PC-3 (cell line): ENCODE data around the gene PCMT1. TPM values are rescaled to one million over a fixed set of nuclear protein-coding genes. Genes with fewer than 3 reads are reported as not detected.

Experiments used
- ATAC-seq: fragments of 200-7000 bp; cut with Tn5 transposase; 2 replicates; pipeline ENCODE4 v1.9.1; 2020; ENCODE audit warnings: mild to moderate bottlenecking, moderate library complexity
- BruUV-seq: library from RNA; stranded (reverse); fragments of 400-500 nt; replicated peaks from 2 replicates; lab custom pipeline; 2021; lab: Mats Ljungman, UMichigan
- CTCF ChIA-PET: fragments of 300-600 bp; sonication (Branson Sonifier 250); formaldehyde crosslinking; loops from one replicate; lab custom pipeline; 2022; ENCODE audit warnings: antibody characterized with exemption; lab: Charles Lee
- POLR2A ChIA-PET: fragments of 300-600 bp; sonication (Branson Sonifier 250); formaldehyde crosslinking; loops from one replicate; lab custom pipeline; 2022; ENCODE audit warnings: antibody characterized with exemption; ENCODE audit not compliant: unreplicated experiment; lab: Charles Lee
- DNase-seq: peaks from one replicate; pipeline ENCODE4 v3.0.0-alpha.2; 2015
- H2AFZ ChIP-seq: fragments of 300-600 bp; sonication (generic); 2 replicates; pipeline ENCODE4 v1.6.0; 2016; ENCODE audit warnings: antibody characterized with exemption, low read length
- H3F3A ChIP-seq: fragments of 300-600 bp; sonication (generic); one replicate; pipeline ENCODE4 v1.6.0; 2017; ENCODE audit warnings: antibody characterized with exemption, low read length, control low read depth, mild to moderate bottlenecking; ENCODE audit not compliant: unreplicated experiment
- H3K27ac ChIP-seq: fragments of 300-600 bp; sonication (generic); 2 replicates; pipeline ENCODE4 v1.5.1; 2016; ENCODE audit warnings: mild to moderate bottlenecking, low read length
- H3K27me3 ChIP-seq: fragments of 300-600 bp; sonication (generic); 2 replicates; pipeline ENCODE4 v1.6.1; 2016; ENCODE audit warnings: low read length, mixed read lengths
- H3K36me3 ChIP-seq: fragments of 300-600 bp; sonication (generic); 2 replicates; pipeline ENCODE4 v1.6.1; 2016; ENCODE audit warnings: low read depth, mixed run types, low read length, mixed read lengths
- H3K4me1 ChIP-seq: fragments of 300-600 bp; sonication (generic); 2 replicates; pipeline ENCODE4 v1.5.1; 2016; ENCODE audit warnings: low read length; ENCODE audit not compliant: insufficient read depth
- H3K4me2 ChIP-seq: fragments of 300-600 bp; sonication (generic); 2 replicates; pipeline ENCODE4 v1.6.0; 2016; ENCODE audit warnings: low read length
- H3K4me3 ChIP-seq: fragments of 300-600 bp; sonication (generic); 2 replicates; pipeline ENCODE4 v1.5.1; 2016; ENCODE audit warnings: mild to moderate bottlenecking, low read length, mixed read lengths
- H3K79me2 ChIP-seq: fragments of 300-600 bp; sonication (generic); 2 replicates; pipeline ENCODE4 v1.6.1; 2017; ENCODE audit warnings: low read length, mixed read lengths
- H3K9ac ChIP-seq: fragments of 300-600 bp; sonication (generic); 2 replicates; pipeline ENCODE4 v1.6.0; 2016; ENCODE audit warnings: mild to moderate bottlenecking, low read length
- H3K9me2 ChIP-seq: fragments of 300-600 bp; sonication (generic); replicated peaks from 2 replicates; pipeline ENCODE4 v1.6.1; 2016; ENCODE audit warnings: mixed run types, low read length, mixed read lengths
- H3K9me3 ChIP-seq: fragments of 300-600 bp; sonication (generic); 2 replicates; pipeline ENCODE4 v1.6.1; 2016; ENCODE audit warnings: low read length, mixed read lengths
- H4K20me1 ChIP-seq: fragments of 300-600 bp; sonication (generic); 2 replicates; pipeline ENCODE4 v1.6.1; 2016; ENCODE audit warnings: low read length, mixed read lengths
- CTCF ChIP-seq: fragments of 300-600 bp; sonication (generic); conservative IDR thresholded peaks from 2 replicates; pipeline ENCODE4 v1.5.1; 2017; ENCODE audit warnings: antibody characterized with exemption, low read depth, mild to moderate bottlenecking, low read length
- EZH2 ChIP-seq: fragments of 300-600 bp; sonication (generic); IDR thresholded peaks from one replicate; pipeline ENCODE4 v1.6.1; 2017; ENCODE audit warnings: antibody characterized with exemption, mild to moderate bottlenecking, low read length; ENCODE audit not compliant: unreplicated experiment
- EZH2phosphoT487 ChIP-seq: fragments of 300-600 bp; sonication (generic); IDR thresholded peaks from 2 replicates; pipeline ENCODE4 v1.6.1; 2018; ENCODE audit warnings: mild to moderate bottlenecking, antibody characterized with exemption, low read length, borderline replicate concordance
- intact Hi-C: fragments of 100-400 bp; cut with micrococcal nuclease; formaldehyde crosslinking; loops from 2 replicates; pipeline ENCODE4 v1.9.0; 2023
- total RNA-seq: library from RNA; depleted of rRNA; stranded (reverse); fragments of >200 nt; gene quantifications from 2 replicates; pipeline ENCODE4 v1.2.3, GENCODE V29; 2014; rRNA removed

PCMT1 gene
- total RNA-seq, 1 experiment from 2014 or later = 122 TPM

- peaks cover 44% of the 10 kb centered on the region for H3K4me1 ChIP-seq
- ChIA-PET CTCF (no interaction called here), POLR2A (no interaction called here)
- BruUV-seq = no TSS peak
- no peaks in the 10 kb centered on the region for H3K9me2 ChIP-seq
- H3F3A ChIP-seq = peaks cover 11% of the 10 kb centered on the region
- intact Hi-C loops = no loop called here
- no peak overlapping the region for H2AFZ ChIP-seq
- no peaks in the 10 kb centered on the region for H3K36me3 ChIP-seq
- H4K20me1 ChIP-seq = no peaks in the 10 kb centered on the region
- no peak overlapping the region for H3K27ac ChIP-seq
- peaks cover 71% of the 10 kb centered on the region for H3K79me2 ChIP-seq
- no peak overlapping the region for H3K9ac ChIP-seq
- ATAC-seq = no peak
- no peaks in the 10 kb centered on the region for H3K27me3 ChIP-seq
- TF ChIP-seq EZH2 (no peak), CTCF (no peak), EZH2phosphoT487 (no peak)
- H3K4me3 ChIP-seq = no peak overlapping the region
- no peaks in the 10 kb centered on the region for H3K9me3 ChIP-seq
- H3K4me2 ChIP-seq = no peak overlapping the region
- DNase-seq = no peak
Measured at GRCh38 chr6:149859938-149860337, 110.4 kb downstream of the PCMT1 start.

GRCh38 chr6:149860513-149860833, 110.9 kb downstream of the PCMT1 start:
- Histone ChIP-seq H3F3A (peaks cover 10% of the 10 kb centered on the region), H3K9ac (no peak overlapping the region), H4K20me1 (no peaks in the 10 kb centered on the region), H3K36me3 (no peaks in the 10 kb centered on the region), H3K27me3 (no peaks in the 10 kb centered on the region), H3K4me2 (peak overlapping the region; percentile 86; the same call in 1 of the 2 replicates), H3K79me2 (peaks cover 71% of the 10 kb centered on the region), H3K27ac (no peak overlapping the region), H3K4me3 (no peak overlapping the region), H3K9me2 (no peaks in the 10 kb centered on the region), H3K9me3 (no peaks in the 10 kb centered on the region), H2AFZ (no peak overlapping the region), H3K4me1 (peaks cover 43% of the 10 kb centered on the region)
- DNase-seq = no peak
- POLR2A ChIA-PET = no interaction called here
- TF ChIP-seq CTCF (no peak), EZH2 (no peak)
- intact Hi-C loops = no loop called here
- no TSS peak for BruUV-seq
- CTCF ChIA-PET = no interaction called here
- ATAC-seq = no peak

Other genes with a start within 250 kb of the PCMT1 start
- gene PPIL4, start 203.7 kb upstream of the PCMT1 start, total RNA-seq = 11.1 and 12.8 TPM in 2 replicates
- gene GINM1, start 183.4 kb upstream of the PCMT1 start, total RNA-seq = 15.0 and 19.2 TPM in 2 replicates
- gene KATNA1, start 101.0 kb upstream of the PCMT1 start, total RNA-seq = 11.4 and 18.1 TPM in 2 replicates
- gene LATS1, start 31.6 kb upstream of the PCMT1 start, total RNA-seq = 9.2 and 9.7 TPM in 2 replicates
- 19.2 and 25.5 TPM in 2 replicates for gene NUP43, start 3.2 kb upstream of the PCMT1 start, total RNA-seq
- 32.0 and 39.9 TPM in 2 replicates for gene LRP11, start 114.6 kb downstream of the PCMT1 start, total RNA-seq
- 0.40 and 1.7 TPM in 2 replicates for gene RAET1E, start 148.4 kb downstream of the PCMT1 start, total RNA-seq
- gene RAET1G, start 173.4 kb downstream of the PCMT1 start, total RNA-seq = 1.5 and 2.0 TPM in 2 replicates
- gene ULBP2, start 192.3 kb downstream of the PCMT1 start, total RNA-seq = 5.8 and 8.1 TPM in 2 replicates
- 0.86 and 0.87 TPM in 2 replicates for gene ULBP1, start 214.2 kb downstream of the PCMT1 start, total RNA-seq